Liver (tissue), 3 donors: ENCODE measurements around the gene MMP21.

Source experiments
- RAD21 ChIP-seq, 2 donors: IDR thresholded peaks; 2 replicates each; pipeline ENCODE4 v1.6.1; 2016; ENCODE audit warnings: antibody characterized with exemption in 2 of 2, mild to moderate bottlenecking in 2 of 2
- RXRA ChIP-seq, 2 donors: IDR thresholded peaks; 2 replicates each; pipeline ENCODE4 v1.6.1; 2017 to 2018; ENCODE audit warnings: antibody characterized with exemption in 2 of 2, mild to moderate bottlenecking in 1 of 2
- TF ChIP-seq, protein P1 (sequence below): fragments of 150-350 bp; IDR thresholded peaks from 2 replicates; pipeline ENCODE4 v1.5.1; 2017; ENCODE audit warnings: improper control_type of control experiment, low read depth, low read length; ENCODE audit not compliant: missing input control
- donor health status: healthy.
- donor health status: healthy.

DNA sequence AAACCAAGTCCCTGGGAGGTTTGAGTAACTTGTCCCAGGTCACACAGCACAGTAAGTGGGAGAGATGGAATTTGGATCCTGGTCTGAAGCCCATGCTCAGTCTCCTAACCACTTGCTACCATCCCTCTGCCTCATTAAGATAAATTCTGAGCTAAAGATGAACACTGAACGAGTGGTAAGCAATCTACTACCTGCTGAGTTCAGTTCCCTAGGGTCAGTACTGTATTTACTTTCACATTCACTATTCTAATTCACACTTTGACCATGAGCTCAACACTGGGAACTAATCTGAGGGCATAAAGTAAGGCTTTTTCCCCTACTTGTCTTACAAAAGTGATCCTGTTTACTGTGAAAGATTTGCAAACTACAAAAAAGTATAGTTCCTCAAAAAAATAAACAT lies 45.1 kb upstream of the MMP21 start:
- TF ChIP-seq, protein P1, sequence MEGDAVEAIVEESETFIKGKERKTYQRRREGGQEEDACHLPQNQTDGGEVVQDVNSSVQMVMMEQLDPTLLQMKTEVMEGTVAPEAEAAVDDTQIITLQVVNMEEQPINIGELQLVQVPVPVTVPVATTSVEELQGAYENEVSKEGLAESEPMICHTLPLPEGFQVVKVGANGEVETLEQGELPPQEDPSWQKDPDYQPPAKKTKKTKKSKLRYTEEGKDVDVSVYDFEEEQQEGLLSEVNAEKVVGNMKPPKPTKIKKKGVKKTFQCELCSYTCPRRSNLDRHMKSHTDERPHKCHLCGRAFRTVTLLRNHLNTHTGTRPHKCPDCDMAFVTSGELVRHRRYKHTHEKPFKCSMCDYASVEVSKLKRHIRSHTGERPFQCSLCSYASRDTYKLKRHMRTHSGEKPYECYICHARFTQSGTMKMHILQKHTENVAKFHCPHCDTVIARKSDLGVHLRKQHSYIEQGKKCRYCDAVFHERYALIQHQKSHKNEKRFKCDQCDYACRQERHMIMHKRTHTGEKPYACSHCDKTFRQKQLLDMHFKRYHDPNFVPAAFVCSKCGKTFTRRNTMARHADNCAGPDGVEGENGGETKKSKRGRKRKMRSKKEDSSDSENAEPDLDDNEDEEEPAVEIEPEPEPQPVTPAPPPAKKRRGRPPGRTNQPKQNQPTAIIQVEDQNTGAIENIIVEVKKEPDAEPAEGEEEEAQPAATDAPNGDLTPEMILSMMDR = no peak
- TF ChIP-seq RAD21 (IDR thresholded peaks at IDR 0.05) (no peak), RXRA (IDR thresholded peaks at IDR 0.05) (no peak)
